Measurements from ENCODE around the gene SHCBP1. TPM values are rescaled to one million over a fixed set of nuclear protein-coding genes. Genes with fewer than 3 reads are reported as not detected.

SHCBP1 gene
- total and polyA plus RNA-seq, 9 of the 15 experiments (the other 6 are each of a cell fraction or from before 2014, with no cell fraction given) = 6.2 to 29.6 (median 19.7) TPM

DNA sequence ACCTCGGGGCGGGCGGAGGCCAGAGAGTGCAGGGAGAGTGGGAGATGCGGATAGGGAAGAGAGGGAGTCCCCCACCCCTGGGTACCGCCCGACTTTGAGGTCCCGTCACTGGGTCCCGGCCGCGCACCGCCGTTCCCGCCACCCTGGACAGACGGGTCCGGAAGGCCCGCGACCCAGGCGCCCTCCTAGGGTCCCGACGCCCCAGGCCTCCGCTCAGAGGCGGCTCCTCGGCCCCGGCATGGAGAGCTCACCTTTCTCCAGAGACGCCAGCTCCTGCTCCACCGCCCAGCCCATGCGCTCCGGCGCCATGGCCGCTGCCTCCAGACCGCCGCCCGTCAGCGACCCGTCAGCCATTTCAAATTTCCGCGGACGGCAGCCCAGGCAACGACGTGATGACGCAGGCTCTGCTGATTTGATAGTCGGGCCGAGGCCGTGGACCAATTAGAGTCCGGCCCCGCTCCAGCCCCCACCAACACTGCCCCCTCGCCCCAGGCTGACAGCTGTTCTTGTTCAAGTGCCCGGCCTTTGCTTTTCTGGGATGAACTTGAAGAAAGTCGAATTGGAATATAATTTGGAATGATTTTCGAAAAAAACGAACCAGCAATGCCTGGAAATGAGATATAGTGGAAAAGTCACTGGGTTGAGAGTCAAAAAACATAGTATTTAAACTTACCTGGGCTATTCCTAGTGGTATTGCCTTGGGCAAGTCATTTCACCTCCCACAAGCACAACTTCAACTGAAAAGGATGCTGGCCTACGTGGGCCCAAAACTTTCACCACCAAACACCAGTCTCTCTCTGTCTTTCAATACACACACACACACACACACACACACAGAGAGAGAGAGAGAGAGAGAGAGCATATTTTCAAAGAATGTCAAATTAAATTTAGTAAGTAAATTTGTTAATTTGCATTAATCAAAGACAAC, at the start of gene SHCBP1 (continued):
- TF ChIP-seq ZBTB26 (CRISPR knock-in tag; IDR thresholded peaks at IDR 0.05) (no peak), ZNF668 (CRISPR knock-in tag; IDR thresholded peaks at IDR 0.05) (no peak), FOXA3 (CRISPR knock-in tag; conservative IDR thresholded peaks at IDR 0.05 in 1 of 2, IDR thresholded peaks at IDR 0.05 in 1 of 2) (no peak), NR2C2 (CRISPR knock-in tag; IDR thresholded peaks at IDR 0.05) (0 out of 2 replicates have a peak, but pooled peaks have one; percentile 21), NR2C2 (tag; IDR thresholded peaks at IDR 0.05) (no peak), ZNF586 (CRISPR knock-in tag; conservative IDR thresholded peaks at IDR 0.05) (no peak), NR2C1 (IDR thresholded peaks at IDR 0.05) (no peak), NR2C1 (tag; IDR thresholded peaks at IDR 0.05) (no peak), ZBTB7A (IDR thresholded peaks at IDR 0.05; ENCODE audit: borderline replicate concordance, control insufficient read depth, low read depth, low read length) (peak; percentile 46; the same call in 1 of the 2 replicates), NCOR1 (IDR thresholded peaks at IDR 0.05) (no peak), NRF1 (conservative IDR thresholded peaks at IDR 0.05 in 1 of 2, IDR thresholded peaks at IDR 0.05 in 1 of 2) (peak; percentile 42 to 50; a peak in 3 of 4 replicates), ZNF124 (CRISPR knock-in tag; IDR thresholded peaks at IDR 0.05) (no peak), SMAD1 (IDR thresholded peaks at IDR 0.05; ENCODE audit: low read depth, low read length, partially characterized antibody) (no peak), ZNF589 (CRISPR knock-in tag; IDR thresholded peaks at IDR 0.05; ENCODE audit: low read depth) (no peak), ZSCAN29 (IDR thresholded peaks at IDR 0.05) (no peak), SNRNP70 (optimal IDR thresholded peaks at IDR 0.05; ENCODE audit: low read depth, low read length) (no peak), MAFF (IDR thresholded peaks at IDR 0.05; ENCODE audit: low read length) (no peak), POU5F1 (IDR thresholded peaks at IDR 0.05; ENCODE audit: borderline replicate concordance, low read depth, low read length, partially characterized antibody) (no peak), ERF (CRISPR knock-in tag; IDR thresholded peaks at IDR 0.05) (no peak), TAF7 (tag; IDR thresholded peaks at IDR 0.05) (peak; percentile 56), ESRRB (CRISPR knock-in tag; IDR thresholded peaks at IDR 0.05; ENCODE audit: borderline replicate concordance) (no peak), SRF (CRISPR knock-in tag; IDR thresholded peaks at IDR 0.05) (peak in 1 of 2 experiments; percentile 82; a peak in 1 of 4 replicates), HMG20B (CRISPR knock-in tag; IDR thresholded peaks at IDR 0.05) (no peak), TAL1 (IDR thresholded peaks at IDR 0.05) (no peak), HINFP (tag; conservative IDR thresholded peaks at IDR 0.05; ENCODE audit: low read depth) (no peak)
- TF ChIP-seq, protein P1, sequence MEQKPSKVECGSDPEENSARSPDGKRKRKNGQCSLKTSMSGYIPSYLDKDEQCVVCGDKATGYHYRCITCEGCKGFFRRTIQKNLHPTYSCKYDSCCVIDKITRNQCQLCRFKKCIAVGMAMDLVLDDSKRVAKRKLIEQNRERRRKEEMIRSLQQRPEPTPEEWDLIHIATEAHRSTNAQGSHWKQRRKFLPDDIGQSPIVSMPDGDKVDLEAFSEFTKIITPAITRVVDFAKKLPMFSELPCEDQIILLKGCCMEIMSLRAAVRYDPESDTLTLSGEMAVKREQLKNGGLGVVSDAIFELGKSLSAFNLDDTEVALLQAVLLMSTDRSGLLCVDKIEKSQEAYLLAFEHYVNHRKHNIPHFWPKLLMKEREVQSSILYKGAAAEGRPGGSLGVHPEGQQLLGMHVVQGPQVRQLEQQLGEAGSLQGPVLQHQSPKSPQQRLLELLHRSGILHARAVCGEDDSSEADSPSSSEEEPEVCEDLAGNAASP (IDR thresholded peaks at IDR 0.05) = no peak

Data from K562 (cell line).